Caco-2 (cell line): Measurements from ENCODE around the gene TFB2M. TPM values are rescaled to one million over a fixed set of nuclear protein-coding genes. Genes with fewer than 3 reads are reported as not detected.

Experiments used
- BruUV-seq: library from RNA; stranded (reverse); fragments of 400-500 nt; replicated peaks from 2 replicates; lab custom pipeline; 2021; lab: Mats Ljungman, UMichigan
- CTCF ChIA-PET: fragments of 300-600 bp; sonication (Branson Sonifier 250); formaldehyde crosslinking; loops from one replicate; lab custom pipeline; 2022; ENCODE audit warnings: antibody characterized with exemption; lab: Charles Lee
- POLR2A ChIA-PET: fragments of 300-600 bp; sonication (Branson Sonifier 250); formaldehyde crosslinking; loops from one replicate; lab custom pipeline; 2022; ENCODE audit warnings: antibody characterized with exemption; lab: Charles Lee
- DNase-seq, 2 experiments: peaks; one replicate each; pipeline versions ENCODE4 v3.0.0 to v3.0.0-alpha.2; 2020 to 2022
- H3K27me3 ChIP-seq: replicated peaks from 2 replicates; pipeline ENCODE4 v1.6.0; 2011; ENCODE audit warnings: low read length; ENCODE audit not compliant: control insufficient read depth, insufficient read depth
- H3K36me3 ChIP-seq: 2 replicates; pipeline ENCODE4 v1.5.1; 2011; ENCODE audit warnings: low read length; ENCODE audit not compliant: control insufficient read depth, insufficient read depth
- H3K4me1 ChIP-seq: fragments of 250-450 bp; sonication (Bioruptor Pico); 2 replicates; pipeline ENCODE4 v1.5.1; 2020; ENCODE audit warnings: mild to moderate bottlenecking
- H3K4me3 ChIP-seq: 2 replicates; pipeline ENCODE4 v1.5.1; 2011; ENCODE audit warnings: low read depth, mild to moderate bottlenecking, control low read depth, low read length
- H3K9me3 ChIP-seq: fragments of 250-450 bp; sonication (Bioruptor Pico); 2 replicates; pipeline ENCODE4 v1.5.1; 2020; ENCODE audit warnings: mild to moderate bottlenecking, moderate library complexity
- H3K27ac Mint-ChIP-seq: one replicate; pipeline ENCODE4 v1.8.0; 2022; ENCODE audit warnings: mixed read lengths; ENCODE audit not compliant: unreplicated experiment
- H3K27me3 Mint-ChIP-seq: one replicate; pipeline ENCODE4 v1.8.0; 2022; ENCODE audit warnings: mixed read lengths; ENCODE audit not compliant: insufficient read depth, unreplicated experiment
- H3K36me3 Mint-ChIP-seq: one replicate; pipeline ENCODE4 v1.8.0; 2022; ENCODE audit warnings: mild to moderate bottlenecking, mixed read lengths; ENCODE audit not compliant: insufficient read depth, unreplicated experiment
- H3K4me1 Mint-ChIP-seq: one replicate; pipeline ENCODE4 v1.8.0; 2022; ENCODE audit warnings: low read depth, mixed read lengths; ENCODE audit not compliant: unreplicated experiment
- H3K4me3 Mint-ChIP-seq: one replicate; pipeline ENCODE4 v1.8.0; 2022; ENCODE audit warnings: mild to moderate bottlenecking, moderate library complexity, mixed read lengths; ENCODE audit not compliant: unreplicated experiment
- H3K9me3 Mint-ChIP-seq: one replicate; pipeline ENCODE4 v1.8.0; 2022; ENCODE audit warnings: mixed read lengths; ENCODE audit not compliant: unreplicated experiment
- intact Hi-C: fragments of 100-400 bp; cut with micrococcal nuclease; formaldehyde crosslinking; loops from one replicate; pipeline ENCODE4 v1.10.0; 2022; ENCODE audit not compliant: unreplicated experiment
- total RNA-seq: library from RNA; stranded (reverse); gene quantifications from 2 replicates; pipeline ENCODE4 v1.2.3, GENCODE V29; 2022
- TF ChIP-seq, protein P1 (sequence below), 2 experiments: fragments of 200-600 bp in 1 of 2; IDR thresholded peaks; 1 replicate in 1 of 2; 2 replicates in 1 of 2; pipeline versions ENCODE4 v1.5.1 to v1.8.0; 2011 to 2022; ENCODE audit warnings: antibody characterized with exemption in 1 of 2, control low read depth in 1 of 2, inconsistent platforms in 1 of 2, low read depth in 1 of 2, low read length in 1 of 2, mild to moderate bottlenecking in 1 of 2, moderate library complexity in 1 of 2; ENCODE audit not compliant: insufficient read depth in 1 of 2, severe bottlenecking in 1 of 2, unreplicated experiment in 1 of 2

TFB2M gene
- total RNA-seq, 1 experiment from 2014 or later = 23.9 TPM

DNA sequence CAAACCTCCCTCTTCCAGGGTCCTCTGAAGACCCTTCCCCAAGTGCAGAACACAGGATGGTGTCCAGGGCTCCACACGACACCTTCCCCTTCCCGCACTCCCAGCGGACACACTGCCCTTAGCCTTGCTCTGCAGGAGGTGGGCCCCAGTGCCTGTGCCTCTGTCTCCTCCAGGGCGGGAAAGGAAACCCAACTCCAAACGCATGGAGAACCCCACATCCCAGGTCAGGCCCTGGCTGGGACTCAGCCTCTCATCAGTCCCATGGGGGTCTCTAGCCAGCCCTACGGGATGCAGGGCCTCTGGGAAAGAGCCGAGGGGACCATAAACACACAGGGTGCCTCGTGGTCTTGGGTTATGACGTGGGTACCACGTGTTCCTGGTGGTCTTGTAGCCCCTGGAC is 53.4 kb downstream of the TFB2M start:
- H3K4me3 ChIP-seq = no peak overlapping the region
- POLR2A ChIA-PET = no interaction called here
- H3K4me1 ChIP-seq = peaks cover 3% of the 10 kb centered on the region
- CTCF ChIA-PET = no interaction called here
- Mint-ChIP-seq H3K4me3 (no peak overlapping the region), H3K27me3 (no peaks in the 10 kb centered on the region), H3K36me3 (no peaks in the 10 kb centered on the region), H3K27ac (no peak overlapping the region), H3K9me3 (no peaks in the 10 kb centered on the region), H3K4me1 (no peaks in the 10 kb centered on the region)
- no peaks in the 10 kb centered on the region for H3K27me3 ChIP-seq
- TF ChIP-seq, protein P1, sequence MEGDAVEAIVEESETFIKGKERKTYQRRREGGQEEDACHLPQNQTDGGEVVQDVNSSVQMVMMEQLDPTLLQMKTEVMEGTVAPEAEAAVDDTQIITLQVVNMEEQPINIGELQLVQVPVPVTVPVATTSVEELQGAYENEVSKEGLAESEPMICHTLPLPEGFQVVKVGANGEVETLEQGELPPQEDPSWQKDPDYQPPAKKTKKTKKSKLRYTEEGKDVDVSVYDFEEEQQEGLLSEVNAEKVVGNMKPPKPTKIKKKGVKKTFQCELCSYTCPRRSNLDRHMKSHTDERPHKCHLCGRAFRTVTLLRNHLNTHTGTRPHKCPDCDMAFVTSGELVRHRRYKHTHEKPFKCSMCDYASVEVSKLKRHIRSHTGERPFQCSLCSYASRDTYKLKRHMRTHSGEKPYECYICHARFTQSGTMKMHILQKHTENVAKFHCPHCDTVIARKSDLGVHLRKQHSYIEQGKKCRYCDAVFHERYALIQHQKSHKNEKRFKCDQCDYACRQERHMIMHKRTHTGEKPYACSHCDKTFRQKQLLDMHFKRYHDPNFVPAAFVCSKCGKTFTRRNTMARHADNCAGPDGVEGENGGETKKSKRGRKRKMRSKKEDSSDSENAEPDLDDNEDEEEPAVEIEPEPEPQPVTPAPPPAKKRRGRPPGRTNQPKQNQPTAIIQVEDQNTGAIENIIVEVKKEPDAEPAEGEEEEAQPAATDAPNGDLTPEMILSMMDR (IDR thresholded peaks at IDR 0.05; ENCODE audit: insufficient read depth in 1 of 2, low read depth in 1 of 2, low read length in 1 of 2, severe bottlenecking in 1 of 2, unreplicated experiment in 1 of 2) = no peak
- BruUV-seq = no TSS peak
- H3K36me3 ChIP-seq = no peaks in the 10 kb centered on the region
- DNase-seq = no peak
- intact Hi-C loops = no loop called here
- peaks cover 18% of the 10 kb centered on the region for H3K9me3 ChIP-seq

DNA sequence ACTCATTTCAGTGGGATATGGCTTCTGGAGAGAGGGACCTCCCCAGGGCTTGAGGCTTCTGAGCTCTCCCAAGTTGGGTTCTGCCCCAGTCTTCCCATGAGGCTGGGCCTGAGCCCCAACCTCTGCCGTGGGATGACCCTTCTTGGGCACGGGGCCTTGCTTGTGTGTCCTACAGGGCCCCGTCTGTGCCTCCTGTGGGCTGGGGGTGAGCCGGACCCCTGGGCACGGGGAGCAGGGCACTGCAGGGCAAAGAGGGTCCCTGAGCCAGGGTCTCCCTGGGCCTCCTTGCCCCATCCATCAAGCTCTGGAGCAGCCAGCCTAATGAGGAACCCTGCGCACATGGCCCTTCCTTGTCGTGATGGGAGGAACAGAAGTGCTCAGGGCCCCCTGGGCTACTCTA is 53.8 kb downstream of the TFB2M start:
- ChIA-PET POLR2A (no interaction called here), CTCF (no interaction called here)
- H3K9me3 ChIP-seq = peaks cover 18% of the 10 kb centered on the region
- Mint-ChIP-seq H3K4me3 (no peak overlapping the region), H3K9me3 (no peaks in the 10 kb centered on the region), H3K27ac (no peak overlapping the region), H3K4me1 (no peaks in the 10 kb centered on the region), H3K36me3 (no peaks in the 10 kb centered on the region), H3K27me3 (no peaks in the 10 kb centered on the region)
- H3K4me1 ChIP-seq = peaks cover 5% of the 10 kb centered on the region
- BruUV-seq = no TSS peak
- TF ChIP-seq, protein P1 (IDR thresholded peaks at IDR 0.05; ENCODE audit: insufficient read depth in 1 of 2, low read depth in 1 of 2, low read length in 1 of 2, severe bottlenecking in 1 of 2, unreplicated experiment in 1 of 2) = no peak
- no peaks in the 10 kb centered on the region for H3K27me3 ChIP-seq
- H3K4me3 ChIP-seq = no peak overlapping the region
- intact Hi-C loops = no loop called here
- no peaks in the 10 kb centered on the region for H3K36me3 ChIP-seq
- no peak for DNase-seq

DNA sequence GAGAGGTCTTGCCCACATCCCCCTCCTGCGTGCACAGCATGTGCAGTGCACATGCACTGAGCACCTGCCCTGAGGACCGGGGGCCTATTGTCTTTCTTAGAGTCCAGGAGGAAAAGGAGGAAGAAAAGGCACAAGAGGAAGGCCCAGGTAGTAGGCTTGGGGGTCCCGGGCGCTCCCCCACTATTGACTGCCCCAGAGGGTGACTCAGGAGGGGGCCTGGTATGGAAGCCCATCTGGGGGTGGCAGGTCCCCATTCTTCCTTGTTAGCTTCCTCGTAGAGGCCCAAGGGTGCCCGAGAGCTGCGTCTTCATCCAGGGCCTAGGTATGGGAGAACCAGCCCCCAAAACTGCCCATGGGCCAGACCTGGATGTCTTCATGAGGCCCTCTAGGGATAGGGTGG is 54.9 kb downstream of the TFB2M start:
- DNase-seq = no peak
- intact Hi-C loops = no loop called here
- H3K4me3 ChIP-seq = no peak overlapping the region
- BruUV-seq = no TSS peak
- H3K9me3 Mint-ChIP-seq = no peaks in the 10 kb centered on the region
- H3K4me1 ChIP-seq = peaks cover 5% of the 10 kb centered on the region
- TF ChIP-seq, protein P1 (IDR thresholded peaks at IDR 0.05; ENCODE audit: insufficient read depth in 1 of 2, low read depth in 1 of 2, low read length in 1 of 2, severe bottlenecking in 1 of 2, unreplicated experiment in 1 of 2) = no peak
- CTCF ChIA-PET = no interaction called here
- H3K4me3 Mint-ChIP-seq = no peak overlapping the region
- H3K36me3 ChIP-seq = no peaks in the 10 kb centered on the region
- no peak overlapping the region for H3K27ac Mint-ChIP-seq
- no peaks in the 10 kb centered on the region for H3K27me3 ChIP-seq
- POLR2A ChIA-PET = no interaction called here
- H3K9me3 ChIP-seq = peaks cover 18% of the 10 kb centered on the region
- H3K36me3 Mint-ChIP-seq = no peaks in the 10 kb centered on the region
- peaks cover 5% of the 10 kb centered on the region for H3K4me1 Mint-ChIP-seq
- H3K27me3 Mint-ChIP-seq = no peaks in the 10 kb centered on the region
